OCI-LY1 (cell line): Measurements from ENCODE around the gene RNF157.

Experiments used
- H2AFZ ChIP-seq: fragments of 200-600 bp; sonication (generic), shearing (Covaris generic); 2 replicates; pipeline ENCODE4 v1.6.0; 2014; ENCODE audit warnings: antibody characterized with exemption, mild to moderate bottlenecking, low read length
- H3F3A ChIP-seq: fragments of 200-600 bp; sonication (generic), shearing (Covaris generic); 2 replicates; pipeline ENCODE4 v1.6.0; 2014; ENCODE audit warnings: mild to moderate bottlenecking, antibody characterized with exemption, low read length, moderate library complexity; ENCODE audit not compliant: insufficient read depth
- H3K27ac ChIP-seq: fragments of 200-600 bp; sonication (generic); 2 replicates; pipeline ENCODE4 v1.5.1; 2014; ENCODE audit warnings: low read length, mixed run types, mild to moderate bottlenecking, low read depth; ENCODE audit not compliant: poor library complexity, severe bottlenecking
- H3K27me3 ChIP-seq: fragments of 200-600 bp; sonication (generic); 2 replicates; pipeline ENCODE4 v1.6.0; 2014; ENCODE audit warnings: antibody characterized with exemption, mild to moderate bottlenecking, low read length, moderate library complexity; ENCODE audit not compliant: insufficient read depth
- H3K36me3 ChIP-seq: fragments of 200-600 bp; sonication (generic); 2 replicates; pipeline ENCODE4 v1.6.1; 2014; ENCODE audit warnings: mild to moderate bottlenecking, antibody characterized with exemption, low read length, moderate library complexity, mixed read lengths; ENCODE audit not compliant: insufficient read depth
- H3K4me1 ChIP-seq: fragments of 200-600 bp; sonication (generic); 2 replicates; pipeline ENCODE4 v1.5.1; 2014; ENCODE audit warnings: mild to moderate bottlenecking, low read length, moderate library complexity; ENCODE audit not compliant: insufficient read depth, severe bottlenecking
- H3K4me2 ChIP-seq: fragments of 200-600 bp; sonication (generic), shearing (Covaris generic); 2 replicates; pipeline ENCODE4 v1.6.1; 2014; ENCODE audit warnings: low read length
- H3K4me3 ChIP-seq: fragments of 200-600 bp; sonication (generic); 2 replicates; pipeline ENCODE4 v1.5.1; 2014; ENCODE audit warnings: low read length, low read depth, mild to moderate bottlenecking, mixed read lengths; ENCODE audit not compliant: poor library complexity, severe bottlenecking
- H3K79me2 ChIP-seq: fragments of 200-600 bp; shearing (Covaris generic); 2 replicates; pipeline ENCODE4 v1.6.1; 2016; ENCODE audit warnings: mixed run types, low read length, mixed read lengths; ENCODE audit not compliant: insufficient read depth
- H3K9ac ChIP-seq: fragments of 200-600 bp; sonication (generic), shearing (Covaris generic); 2 replicates; pipeline ENCODE4 v1.6.1; 2014; ENCODE audit warnings: mild to moderate bottlenecking, low read length, mixed read lengths
- H3K9me2 ChIP-seq: fragments of 200-600 bp; sonication (generic), shearing (Covaris generic); 2 replicates; pipeline ENCODE4 v1.6.1; 2014; ENCODE audit warnings: low read depth, mild to moderate bottlenecking, low read length, mixed read lengths
- H3K9me3 ChIP-seq: fragments of 200-600 bp; shearing (Covaris generic); 2 replicates; pipeline ENCODE4 v1.6.1; 2014; ENCODE audit warnings: low read length, mixed read lengths
- H4K20me1 ChIP-seq: fragments of 200-600 bp; sonication (generic), shearing (Covaris generic); 2 replicates; pipeline ENCODE4 v1.6.0; 2016; ENCODE audit warnings: mild to moderate bottlenecking, low read length; ENCODE audit not compliant: insufficient read depth
- CTCF ChIP-seq: fragments of 200-600 bp; sonication (generic), shearing (Covaris generic); IDR thresholded peaks from 2 replicates; pipeline ENCODE4 v1.5.1; 2017; ENCODE audit warnings: mild to moderate bottlenecking, antibody characterized with exemption, low read length, moderate library complexity, mixed read lengths
- EZH2 ChIP-seq: fragments of 200-600 bp; sonication (generic), shearing (Covaris generic); IDR thresholded peaks from 2 replicates; pipeline ENCODE4 v1.8.0; 2017; ENCODE audit warnings: borderline replicate concordance, mixed run types, mild to moderate bottlenecking, antibody characterized with exemption, low read length, moderate library complexity, mixed read lengths

The RNF157 gene

GRCh38 chr17:76092526-76093413 lies 147.5 kb downstream of the RNF157 start:
- no peaks in the 10 kb centered on the region for H3K9me2 ChIP-seq
- no peaks in the 10 kb centered on the region for H3K27me3 ChIP-seq
- peaks cover 67% of the 10 kb centered on the region for H3K36me3 ChIP-seq
- no peak overlapping the region for H3K4me3 ChIP-seq
- no peaks in the 10 kb centered on the region for H3K9me3 ChIP-seq
- H3K9ac ChIP-seq = no peak overlapping the region
- no peak overlapping the region for H2AFZ ChIP-seq
- H3K4me1 ChIP-seq = no peaks in the 10 kb centered on the region
- TF ChIP-seq EZH2 = no peak
- TF ChIP-seq CTCF = no peak
- H3F3A ChIP-seq = no peaks in the 10 kb centered on the region
- no peak overlapping the region for H3K4me2 ChIP-seq
- H4K20me1 ChIP-seq = no peaks in the 10 kb centered on the region
- no peaks in the 10 kb centered on the region for H3K79me2 ChIP-seq
- no peak overlapping the region for H3K27ac ChIP-seq
